Muscle layer of duodenum (tissue), 2 donors: ENCODE results near the gene C4orf50.

ENCODE experiments used
- H3K27ac ChIP-seq: one replicate; pipeline ENCODE4 v1.7.0; 2013; ENCODE audit warnings: mild to moderate bottlenecking, low read length
- H3K27me3 ChIP-seq: one replicate; pipeline ENCODE4 v1.7.0; 2013; ENCODE audit warnings: low read depth, mild to moderate bottlenecking, control low read depth, low read length
- H3K36me3 ChIP-seq, 2 donors: one replicate each; pipeline ENCODE4 v1.7.0; 2013; ENCODE audit warnings: low read length in 2 of 2, control low read depth in 1 of 2, mild to moderate bottlenecking in 1 of 2; ENCODE audit not compliant: insufficient read depth in 2 of 2, control insufficient read depth in 1 of 2
- H3K4me1 ChIP-seq, 2 donors: one replicate each; pipeline ENCODE4 v1.7.0; 2013; ENCODE audit warnings: low read length in 2 of 2, mild to moderate bottlenecking in 2 of 2, control low read depth in 1 of 2, moderate library complexity in 1 of 2; ENCODE audit not compliant: insufficient read depth in 2 of 2, control insufficient read depth in 1 of 2
- H3K4me3 ChIP-seq, 2 donors: one replicate each; pipeline ENCODE4 v1.7.0; 2013; ENCODE audit warnings: low read length in 2 of 2, low read depth in 1 of 2, mild to moderate bottlenecking in 1 of 2
- H3K9me3 ChIP-seq, 2 donors: one replicate each; pipeline ENCODE4 v1.7.0; 2013; ENCODE audit warnings: low read length in 2 of 2, control low read depth in 1 of 2, mild to moderate bottlenecking in 1 of 2; ENCODE audit not compliant: control insufficient read depth in 1 of 2
- donor health status: healthy.

C4orf50 gene

GRCh38 chr4:5933116-5933515 is 85.1 kb downstream of the C4orf50 start:
- Histone ChIP-seq H3K9me3 (no peaks in the 10 kb centered on the region), H3K36me3 (no peaks in the 10 kb centered on the region), H3K4me1 (peaks cover 0 to 4% of the 10 kb centered on the region in 2 donors), H3K4me3 (no peak overlapping the region), H3K27me3 (no peaks in the 10 kb centered on the region), H3K27ac (no peak overlapping the region)

GRCh38 chr4:5932035-5932568 is 86.1 kb downstream of the C4orf50 start:
- H3K4me1 ChIP-seq: peaks cover 0 to 4% of the 10 kb centered on the region in 2 donors
- no peaks in the 10 kb centered on the region for H3K36me3 ChIP-seq
- no peaks in the 10 kb centered on the region for H3K27me3 ChIP-seq
- H3K4me3 ChIP-seq: no peak overlapping the region
- no peak overlapping the region for H3K27ac ChIP-seq
- no peaks in the 10 kb centered on the region for H3K9me3 ChIP-seq

- Histone ChIP-seq H3K9me3 (no peaks in the 10 kb centered on the region), H3K4me3 (no peak overlapping the region), H3K4me1 (peaks cover 0 to 4% of the 10 kb centered on the region in 2 donors), H3K36me3 (no peaks in the 10 kb centered on the region), H3K27me3 (no peaks in the 10 kb centered on the region), H3K27ac (no peak overlapping the region)
Measured at GRCh38 chr4:5931526-5931925, 86.7 kb downstream of the C4orf50 start.

- no peaks in the 10 kb centered on the region for H3K36me3 ChIP-seq
- no peaks in the 10 kb centered on the region for H3K9me3 ChIP-seq
- no peak overlapping the region for H3K4me3 ChIP-seq
- H3K4me1 ChIP-seq: peaks cover 0 to 4% of the 10 kb centered on the region in 2 donors
- H3K27me3 ChIP-seq: no peaks in the 10 kb centered on the region
- H3K27ac ChIP-seq: no peak overlapping the region
Measured at GRCh38 chr4:5930876-5931275, 87.4 kb downstream of the C4orf50 start.

GRCh38 chr4:5930456-5930855 is 87.8 kb downstream of the C4orf50 start:
- Histone ChIP-seq H3K4me1 (peaks cover 0 to 4% of the 10 kb centered on the region in 2 donors), H3K27ac (no peak overlapping the region), H3K9me3 (no peaks in the 10 kb centered on the region), H3K27me3 (no peaks in the 10 kb centered on the region), H3K36me3 (no peaks in the 10 kb centered on the region), H3K4me3 (no peak overlapping the region)

- Histone ChIP-seq H3K27ac (no peak overlapping the region), H3K36me3 (no peaks in the 10 kb centered on the region), H3K27me3 (no peaks in the 10 kb centered on the region), H3K9me3 (no peaks in the 10 kb centered on the region), H3K4me1 (peaks cover 0 to 4% of the 10 kb centered on the region in 2 donors), H3K4me3 (no peak overlapping the region)
Measured at GRCh38 chr4:5928844-5929420, 89.3 kb downstream of the C4orf50 start.

- Histone ChIP-seq H3K36me3 (no peaks in the 10 kb centered on the region), H3K27me3 (no peaks in the 10 kb centered on the region), H3K9me3 (no peaks in the 10 kb centered on the region), H3K4me3 (no peak overlapping the region), H3K27ac (no peak overlapping the region), H3K4me1 (no peaks in the 10 kb centered on the region)
Measured at GRCh38 chr4:5928274-5928673, 90.0 kb downstream of the C4orf50 start.

- H3K9me3 ChIP-seq: no peaks in the 10 kb centered on the region
Measured at GRCh38 chr4:5927747-5928146, 90.5 kb downstream of the C4orf50 start.

GRCh38 chr4:5927116-5927515 is 91.1 kb downstream of the C4orf50 start:
- Histone ChIP-seq H3K9me3 (no peaks in the 10 kb centered on the region), H3K27ac (no peak overlapping the region), H3K36me3 (no peaks in the 10 kb centered on the region), H3K27me3 (no peaks in the 10 kb centered on the region), H3K4me3 (no peak overlapping the region), H3K4me1 (no peaks in the 10 kb centered on the region)

More at GRCh38 chr4:5927747-5928146, 90.5 kb downstream of the C4orf50 start:
- Histone ChIP-seq H3K27ac (no peak overlapping the region), H3K4me1 (no peaks in the 10 kb centered on the region), H3K27me3 (no peaks in the 10 kb centered on the region), H3K36me3 (no peaks in the 10 kb centered on the region), H3K4me3 (no peak overlapping the region)

GRCh38 chr4:5926598-5926997 is 91.6 kb downstream of the C4orf50 start:
- no peak overlapping the region for H3K27ac ChIP-seq
- no peaks in the 10 kb centered on the region for H3K36me3 ChIP-seq
- H3K9me3 ChIP-seq: no peaks in the 10 kb centered on the region
- H3K4me3 ChIP-seq: no peak overlapping the region
- H3K27me3 ChIP-seq: no peaks in the 10 kb centered on the region
- H3K4me1 ChIP-seq: no peaks in the 10 kb centered on the region

- no peak overlapping the region for H3K27ac ChIP-seq
- no peaks in the 10 kb centered on the region for H3K4me1 ChIP-seq
- H3K36me3 ChIP-seq: no peaks in the 10 kb centered on the region
- no peaks in the 10 kb centered on the region for H3K9me3 ChIP-seq
- no peak overlapping the region for H3K4me3 ChIP-seq
- H3K27me3 ChIP-seq: no peaks in the 10 kb centered on the region
Measured at GRCh38 chr4:5925419-5926200, 92.6 kb downstream of the C4orf50 start.
